CD14-positive monocyte (primary cell): ENCODE data around the gene CSF2RB. TPM values are rescaled to one million over a fixed set of nuclear protein-coding genes. Genes with fewer than 3 reads are reported as not detected.

Experiments
- DNase-seq, 3 donors: peaks; one replicate each; pipeline ENCODE4 v3.0.0-alpha.2; 2011 to 2022
- H2AFZ ChIP-seq: 2 replicates; pipeline ENCODE4 v1.6.0; 2012; ENCODE audit warnings: mild to moderate bottlenecking, low read depth, low read length, inconsistent platforms; ENCODE audit not compliant: insufficient read depth, poor library complexity, severe bottlenecking
- H3K27ac ChIP-seq, 2 donors: 1 replicate in 1 of 2; 2 replicates in 1 of 2; pipeline ENCODE4 v1.5.1; 2012 to 2013; ENCODE audit warnings: low read length in 2 of 2, control low read depth in 1 of 2, inconsistent platforms in 1 of 2, low read depth in 1 of 2, mild to moderate bottlenecking in 1 of 2
- H3K27me3 ChIP-seq, 2 donors: one replicate each; pipeline versions ENCODE4 v1.6.0 to v1.6.1; 2011 to 2013; ENCODE audit warnings: low read length in 2 of 2; ENCODE audit not compliant: control insufficient read depth in 2 of 2, insufficient read depth in 2 of 2
- H3K36me3 ChIP-seq, 2 donors: replicated peaks in 1 of 2; 1 replicate in 1 of 2; 2 replicates in 1 of 2; pipeline versions ENCODE4 v1.5.1 to v1.6.1; 2012 to 2013; ENCODE audit warnings: low read length in 2 of 2, control low read depth in 1 of 2, inconsistent platforms in 1 of 2, mild to moderate bottlenecking in 1 of 2; ENCODE audit not compliant: insufficient read depth in 2 of 2, control insufficient read depth in 1 of 2
- H3K4me1 ChIP-seq, 2 donors: 1 replicate in 1 of 2; 2 replicates in 1 of 2; pipeline versions ENCODE4 v1.5.1 to v1.6.1; 2012 to 2013; ENCODE audit warnings: low read length in 2 of 2, control low read depth in 1 of 2, inconsistent platforms in 1 of 2, mild to moderate bottlenecking in 1 of 2, moderate library complexity in 1 of 2; ENCODE audit not compliant: insufficient read depth in 2 of 2, control insufficient read depth in 1 of 2
- H3K4me2 ChIP-seq: replicated peaks from 2 replicates; pipeline ENCODE3; 2012; ENCODE audit warnings: low read length, moderate library complexity, mild to moderate bottlenecking; ENCODE audit not compliant: poor library complexity, severe bottlenecking; ENCODE audit errors: extremely low read depth
- H3K4me3 ChIP-seq, 3 experiments: fragments of 200-600 bp in 1 of 3; sonication (generic) in 1 of 3; replicated peaks in 1 of 3; 1 replicate in 2 of 3; 2 replicates in 1 of 3; pipeline ENCODE4 v1.5.1; 2011 to 2013; ENCODE audit warnings: low read length in 3 of 3, mild to moderate bottlenecking in 3 of 3, control low read depth in 2 of 3, low read depth in 2 of 3, inconsistent platforms in 1 of 3, moderate library complexity in 1 of 3
- H3K79me2 ChIP-seq: 2 replicates; pipeline ENCODE4 v1.6.0; 2012; ENCODE audit warnings: mild to moderate bottlenecking, control low read depth, inconsistent platforms, low read length, moderate library complexity; ENCODE audit not compliant: insufficient read depth
- H3K9ac ChIP-seq: 2 replicates; pipeline ENCODE4 v1.6.0; 2017; ENCODE audit warnings: low read length, mild to moderate bottlenecking; ENCODE audit not compliant: insufficient read depth, poor library complexity, severe bottlenecking
- H3K9me3 ChIP-seq, 2 donors: replicated peaks in 1 of 2; 1 replicate in 1 of 2; 2 replicates in 1 of 2; pipeline versions ENCODE4 v1.5.1 to v1.6.1; 2012 to 2013; ENCODE audit warnings: low read length in 2 of 2, control low read depth in 1 of 2; ENCODE audit not compliant: control insufficient read depth in 1 of 2, insufficient read depth in 1 of 2
- H4K20me1 ChIP-seq: 2 replicates; pipeline ENCODE4 v1.6.0; 2012; ENCODE audit warnings: mild to moderate bottlenecking, low read length, control low read depth, moderate library complexity; ENCODE audit not compliant: insufficient read depth
- H3K27ac Mint-ChIP-seq, 7 donors: one replicate each; pipeline ENCODE4 v1.8.0; 2020; ENCODE audit warnings: mild to moderate bottlenecking in 7 of 7, mixed read lengths in 7 of 7, moderate library complexity in 6 of 7, inconsistent platforms in 2 of 7
- H3K27me3 Mint-ChIP-seq, 3 donors: one replicate each; pipeline ENCODE4 v1.8.0; 2021 to 2022; ENCODE audit warnings: low read depth in 3 of 3, mild to moderate bottlenecking in 3 of 3, mixed read lengths in 3 of 3, moderate library complexity in 3 of 3, inconsistent platforms in 1 of 3
- H3K36me3 Mint-ChIP-seq, 2 donors: one replicate each; pipeline ENCODE4 v1.8.0; 2020; ENCODE audit warnings: mixed read lengths in 2 of 2, inconsistent platforms in 1 of 2, mild to moderate bottlenecking in 1 of 2
- H3K4me1 Mint-ChIP-seq: one replicate; pipeline ENCODE4 v1.8.0; 2020; ENCODE audit warnings: mild to moderate bottlenecking, mixed read lengths
- H3K4me3 Mint-ChIP-seq, 2 donors: one replicate each; pipeline ENCODE4 v1.8.0; 2020; ENCODE audit warnings: mild to moderate bottlenecking in 2 of 2, mixed read lengths in 2 of 2, moderate library complexity in 1 of 2
- H3K9me3 Mint-ChIP-seq, 7 donors: one replicate each; pipeline ENCODE4 v1.8.0; 2020 to 2022; ENCODE audit warnings: mixed read lengths in 7 of 7, mild to moderate bottlenecking in 6 of 7, moderate library complexity in 6 of 7, inconsistent platforms in 2 of 7
- CTCF ChIP-seq: fragments of 200-600 bp; IDR thresholded peaks from one replicate; pipeline ENCODE4 v1.8.0; 2022; ENCODE audit warnings: antibody characterized with exemption, mild to moderate bottlenecking
- WGBS: methylation state at CpG from one replicate; pipeline ENCODE4 v1.1.5; 2013; ENCODE audit warnings: missing lambda C conversion rate; ENCODE audit not compliant: insufficient coverage; 5-methylcytosine and 5-hydroxymethylcytosine counted together
- intact Hi-C, 2 donors: fragments of 100-400 bp; cut with micrococcal nuclease; formaldehyde crosslinking; loops; one replicate each; pipeline versions ENCODE4 v1.15.0 to v1.15.1; 2023
- polyA plus RNA-seq, 3 donors: library from polyadenylated mRNA; depleted of rRNA in 1 of 3; unstranded in 2 of 3; stranded (reverse) in 1 of 3; fragments of 300-500 nt in 2 of 3; fragments of >200 nt in 1 of 3; fragmentation: Illumina TruSeq in 2 of 3; gene quantifications; 1 replicate in 2 of 3; 2 replicates in 1 of 3; pipeline ENCODE4 v1.2.3, GENCODE V29; 2012 to 2021

CSF2RB gene
- polyA plus RNA-seq, 3 donors: 29.9 to 91.1 (median 52.7) TPM

- Histone ChIP-seq H3K4me3 (no peak overlapping the region), H3K79me2 (no peaks in the 10 kb centered on the region), H3K36me3 (no peaks in the 10 kb centered on the region), H3K4me1 (peaks cover 16 to 38% of the 10 kb centered on the region in 2 donors), H3K4me2 (no peak overlapping the region), H3K9ac (no peak overlapping the region), H3K27ac (no peak overlapping the region), H4K20me1 (no peaks in the 10 kb centered on the region), H2AFZ (no peak overlapping the region), H3K9me3 (peaks cover 0 to 5% of the 10 kb centered on the region in 2 donors), H3K27me3 (no peaks in the 10 kb centered on the region)
- intact Hi-C loops: no loop called here
- Mint-ChIP-seq H3K9me3 (peaks cover 2 to 17% (median 11%) of the 10 kb centered on the region in 7 donors), H3K27ac (no peak overlapping the region), H3K36me3 (peaks cover 0 to 6% of the 10 kb centered on the region in 2 donors), H3K27me3 (peaks cover 4 to 11% (median 9%) of the 10 kb centered on the region in 3 donors), H3K4me1 (peaks cover 44% of the 10 kb centered on the region), H3K4me3 (no peak overlapping the region)
- DNase-seq: no peak
- TF ChIP-seq CTCF: no peak
- no CpG with 5 or more reads among the region's 3 CpGs for WGBS
These were observed 15.8 kb upstream of the CSF2RB start for GRCh38 chr22:36897611-36898010.

- Histone ChIP-seq H3K4me2 (no peak overlapping the region), H3K4me1 (peaks cover 22 to 43% of the 10 kb centered on the region in 2 donors), H3K27me3 (no peaks in the 10 kb centered on the region), H3K9me3 (peaks cover 0 to 5% of the 10 kb centered on the region in 2 donors), H3K4me3 (no peak overlapping the region), H3K9ac (no peak overlapping the region), H2AFZ (no peak overlapping the region), H3K79me2 (no peaks in the 10 kb centered on the region), H4K20me1 (no peaks in the 10 kb centered on the region), H3K36me3 (no peaks in the 10 kb centered on the region), H3K27ac (no peak overlapping the region)
- Mint-ChIP-seq H3K27ac (no peak overlapping the region), H3K27me3 (peaks cover 4 to 10% (median 8%) of the 10 kb centered on the region in 3 donors), H3K4me3 (no peak overlapping the region), H3K9me3 (peaks cover 2 to 18% (median 11%) of the 10 kb centered on the region in 7 donors), H3K36me3 (peaks cover 0 to 6% of the 10 kb centered on the region in 2 donors), H3K4me1 (peaks cover 49% of the 10 kb centered on the region)
- intact Hi-C loops: no loop called here
- DNase-seq: no peak
- 100% methylated on average over 4 of the region's 4 CpGs for WGBS
- no peak for TF ChIP-seq CTCF
These were observed 14.7 kb upstream of the CSF2RB start for GRCh38 chr22:36898690-36899089.
